AG04449 (cell line): ENCODE data around the gene MAN1A2.
"Not testable (repeated sequence)": the region's sequence is repeated elsewhere in the genome, so short reads cannot be mapped to it uniquely, and the experiment has no call there.

ENCODE experiments used
- CTCF ChIA-PET: fragments of 350-600 bp; formaldehyde crosslinking; extraction: SDS; loops from one replicate; lab custom pipeline; 2021; ENCODE audit warnings: antibody characterized with exemption; lab: Yijun Ruan, JAX
- POLR2A ChIA-PET: fragments of 400-600, 350-600 bp; formaldehyde crosslinking; extraction: SDS; loops from one replicate; lab custom pipeline; 2020; ENCODE audit warnings: antibody characterized with exemption, inconsistent platforms; lab: Yijun Ruan, JAX
- DNase-seq: peaks from one replicate; pipeline ENCODE4 v3.0.0-alpha.2; 2010; ENCODE audit warnings: low read depth, low spot score
- H3K4me3 ChIP-seq: 2 replicates; pipeline ENCODE4 v1.5.1; 2011; ENCODE audit warnings: low read depth, mild to moderate bottlenecking, control low read depth, low read length
- CTCF ChIP-seq: IDR thresholded peaks from one replicate; pipeline ENCODE4 v1.5.1; 2011; ENCODE audit warnings: mild to moderate bottlenecking, moderate library complexity, low read length, control low read depth, inconsistent platforms; ENCODE audit not compliant: insufficient read depth; ENCODE audit errors: missing control alignments

The MAN1A2 gene

GRCh38 chr1:117453958-117454357 lies 86.7 kb downstream of the MAN1A2 start:
- no peak for DNase-seq
- TF ChIP-seq CTCF, result no peak
- ChIA-PET CTCF (no interaction called here), POLR2A (no interaction called here)
- no peak overlapping the region for H3K4me3 ChIP-seq

GRCh38 chr1:117458410-117458809 lies 91.2 kb downstream of the MAN1A2 start:
- CTCF ChIA-PET, POLR2A ChIA-PET: not testable (repeated sequence)

GRCh38 chr1:117466761-117467160 lies 99.5 kb downstream of the MAN1A2 start:
- no peak overlapping the region for H3K4me3 ChIP-seq
- no peak for TF ChIP-seq CTCF
- ChIA-PET CTCF (no interaction called here), POLR2A (no interaction called here)
- no peak for DNase-seq

More at GRCh38 chr1:117458410-117458809, 91.2 kb downstream of the MAN1A2 start:
- not testable (repeated sequence) for H3K4me3 ChIP-seq, DNase-seq

GRCh38 chr1:117467336-117467735 lies 100.1 kb downstream of the MAN1A2 start:
- TF ChIP-seq CTCF, result no peak
- no peak for DNase-seq
- H3K4me3 ChIP-seq, result no peak overlapping the region
- ChIA-PET CTCF (no interaction called here), POLR2A (no interaction called here)

GRCh38 chr1:117473063-117473462 lies 105.8 kb downstream of the MAN1A2 start:
- CTCF ChIA-PET, result interaction anchor here (1.0 kb wide), 1 partner anchor 74 kb away, joined by 3 read pairs; no protein-coding TSS in a partner anchor
- no peak for TF ChIP-seq CTCF
- POLR2A ChIA-PET, result no interaction called here
- DNase-seq, result no peak
- H3K4me3 ChIP-seq, result no peak overlapping the region

GRCh38 chr1:117475495-117475894 lies 108.2 kb downstream of the MAN1A2 start:
- POLR2A ChIA-PET, DNase-seq, H3K4me3 ChIP-seq: not testable (repeated sequence)
- CTCF ChIA-PET, result interaction anchor here (0.6 to 1.4 kb wide), 2 partner anchors 12 to 421 kb away, joined by 3 read pairs; no protein-coding TSS in a partner anchor

- POLR2A ChIA-PET, result no interaction called here
- H3K4me3 ChIP-seq, result no peak overlapping the region
- DNase-seq, result no peak
- CTCF ChIA-PET, result interaction anchor here (1.0 kb wide), 1 partner anchor 11 kb away, joined by 3 read pairs; no protein-coding TSS in a partner anchor
- no peak for TF ChIP-seq CTCF
These were observed 111.8 kb downstream of the MAN1A2 start for GRCh38 chr1:117479086-117479485.
